ENCODE results near the gene ARHGEF28. TPM values are rescaled to one million over a fixed set of nuclear protein-coding genes. Genes with fewer than 3 reads are reported as not detected.

Gene ARHGEF28
- total and polyA plus RNA-seq, 2 donors (not counting 1 experiment from before 2014, with no cell fraction given) = not detected

DNA sequence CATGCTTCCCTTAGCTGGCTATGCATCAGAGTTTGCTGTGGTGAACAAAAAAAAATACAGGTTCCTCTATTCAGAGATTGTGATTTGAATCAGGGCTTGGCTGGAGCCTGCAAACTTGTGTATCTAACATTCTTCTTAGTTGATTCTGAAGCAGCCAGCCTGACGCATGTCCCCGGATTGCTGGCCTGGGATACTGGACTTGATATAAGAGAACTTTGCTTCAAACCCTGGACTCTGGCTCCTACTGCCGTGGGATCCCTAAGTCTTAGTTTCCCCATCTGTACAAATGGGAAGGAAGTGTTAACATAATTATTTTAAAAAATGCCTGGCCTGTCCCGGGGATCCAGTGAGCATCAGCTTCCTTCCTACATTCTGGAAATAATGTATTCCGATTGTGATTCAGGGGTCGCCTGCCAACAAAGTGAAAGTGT, 292.8 kb downstream of the ARHGEF28 start:
- no peaks in the 10 kb centered on the region for H3K79me2 ChIP-seq (ENCODE audit: control insufficient read depth, insufficient read depth, low read length)
- no peaks in the 10 kb centered on the region for H3K9me3 ChIP-seq (ENCODE audit: control extremely low read depth in 1 of 3, control insufficient read depth in 2 of 3, insufficient read depth in 1 of 3, low read length in 2 of 3)
- H3K9ac ChIP-seq (ENCODE audit: low read length) = no peak overlapping the region
- H3K4me3 ChIP-seq (ENCODE audit: control extremely low read depth in 1 of 5, extremely low read depth in 1 of 5, insufficient read depth in 1 of 5, low read depth in 2 of 5, low read length in 4 of 5) = no peak overlapping the region
- CTCF ChIA-PET = no interaction called here
- no peaks in the 10 kb centered on the region for H3K36me3 ChIP-seq (replicated peaks in 1 of 2; ENCODE audit: control extremely low read depth in 1 of 2, control insufficient read depth in 1 of 2, extremely low read depth in 1 of 2, insufficient read depth in 2 of 2, low read length in 1 of 2)
- ATAC-seq (ENCODE audit: low read depth) (no peak), DNase-seq (no peak)
- intact Hi-C loops (cut with micrococcal nuclease) = no loop called here
- Mint-ChIP-seq H3K9me3 (ENCODE audit: insufficient read depth) (no peaks in the 10 kb centered on the region), H3K4me1 (no peaks in the 10 kb centered on the region), H3K27ac (no peak overlapping the region), H3K4me3 (no peak overlapping the region), H3K27me3 (peaks cover 27% of the 10 kb centered on the region)
- no peak overlapping the region for H3K4me2 ChIP-seq (replicated peaks; ENCODE audit: low read depth, low read length, poor library complexity, severe bottlenecking)
- WGBS (ENCODE audit: insufficient coverage) = 100% methylated on average over 1 of the region's 6 CpGs
- TF ChIP-seq, protein P1, sequence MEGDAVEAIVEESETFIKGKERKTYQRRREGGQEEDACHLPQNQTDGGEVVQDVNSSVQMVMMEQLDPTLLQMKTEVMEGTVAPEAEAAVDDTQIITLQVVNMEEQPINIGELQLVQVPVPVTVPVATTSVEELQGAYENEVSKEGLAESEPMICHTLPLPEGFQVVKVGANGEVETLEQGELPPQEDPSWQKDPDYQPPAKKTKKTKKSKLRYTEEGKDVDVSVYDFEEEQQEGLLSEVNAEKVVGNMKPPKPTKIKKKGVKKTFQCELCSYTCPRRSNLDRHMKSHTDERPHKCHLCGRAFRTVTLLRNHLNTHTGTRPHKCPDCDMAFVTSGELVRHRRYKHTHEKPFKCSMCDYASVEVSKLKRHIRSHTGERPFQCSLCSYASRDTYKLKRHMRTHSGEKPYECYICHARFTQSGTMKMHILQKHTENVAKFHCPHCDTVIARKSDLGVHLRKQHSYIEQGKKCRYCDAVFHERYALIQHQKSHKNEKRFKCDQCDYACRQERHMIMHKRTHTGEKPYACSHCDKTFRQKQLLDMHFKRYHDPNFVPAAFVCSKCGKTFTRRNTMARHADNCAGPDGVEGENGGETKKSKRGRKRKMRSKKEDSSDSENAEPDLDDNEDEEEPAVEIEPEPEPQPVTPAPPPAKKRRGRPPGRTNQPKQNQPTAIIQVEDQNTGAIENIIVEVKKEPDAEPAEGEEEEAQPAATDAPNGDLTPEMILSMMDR (IDR thresholded peaks at IDR 0.05) = no peak
- TF ChIP-seq EZH2 (IDR thresholded peaks at IDR 0.05; ENCODE audit: borderline replicate concordance, insufficient read depth, low read depth, low read length, poor library complexity, severe bottlenecking) = no peak
- POLR2A ChIA-PET = no interaction called here
- H4K20me1 ChIP-seq (ENCODE audit: control insufficient read depth, insufficient read depth, low read length, poor library complexity, severe bottlenecking) = no peaks in the 10 kb centered on the region
- H3K27ac ChIP-seq (ENCODE audit: low read length in 2 of 2) = no peak overlapping the region
- H3K27me3 ChIP-seq (replicated peaks in 1 of 4; ENCODE audit: control extremely low read depth in 1 of 4, control insufficient read depth in 3 of 4, insufficient read depth in 4 of 4, low read length in 3 of 4) = no peaks in the 10 kb centered on the region
- no peaks in the 10 kb centered on the region for H3K4me1 ChIP-seq (ENCODE audit: control insufficient read depth in 2 of 2, insufficient read depth in 2 of 2, low read length in 2 of 2)
- no peak overlapping the region for H2AFZ ChIP-seq (ENCODE audit: insufficient read depth, low read depth, low read length, poor library complexity, severe bottlenecking)

- ATAC-seq (ENCODE audit: low read depth) (no peak), DNase-seq (no peak)
- H3K4me2 ChIP-seq (replicated peaks; ENCODE audit: low read depth, low read length, poor library complexity, severe bottlenecking) = no peak overlapping the region
- Mint-ChIP-seq H3K9me3 (ENCODE audit: insufficient read depth) (no peaks in the 10 kb centered on the region), H3K27ac (no peak overlapping the region), H3K27me3 (peaks cover 39% of the 10 kb centered on the region), H3K4me3 (no peak overlapping the region), H3K4me1 (no peaks in the 10 kb centered on the region)
- TF ChIP-seq, protein P1 (IDR thresholded peaks at IDR 0.05) = no peak
- no peak for TF ChIP-seq EZH2 (IDR thresholded peaks at IDR 0.05; ENCODE audit: borderline replicate concordance, insufficient read depth, low read depth, low read length, poor library complexity, severe bottlenecking)
- no peaks in the 10 kb centered on the region for H3K79me2 ChIP-seq (ENCODE audit: control insufficient read depth, insufficient read depth, low read length)
- ChIA-PET CTCF (no interaction called here), POLR2A (no interaction called here)
- H3K4me3 ChIP-seq (ENCODE audit: control extremely low read depth in 1 of 5, extremely low read depth in 1 of 5, insufficient read depth in 1 of 5, low read depth in 2 of 5, low read length in 4 of 5) = no peak overlapping the region
- H3K36me3 ChIP-seq (replicated peaks in 1 of 2; ENCODE audit: control extremely low read depth in 1 of 2, control insufficient read depth in 1 of 2, extremely low read depth in 1 of 2, insufficient read depth in 2 of 2, low read length in 1 of 2) = no peaks in the 10 kb centered on the region
- H3K27me3 ChIP-seq (replicated peaks in 1 of 4; ENCODE audit: control extremely low read depth in 1 of 4, control insufficient read depth in 3 of 4, insufficient read depth in 4 of 4, low read length in 3 of 4) = peaks cover 0 to 3% (median 0%) of the 10 kb centered on the region in 4 experiments
- no peaks in the 10 kb centered on the region for H3K9me3 ChIP-seq (ENCODE audit: control extremely low read depth in 1 of 3, control insufficient read depth in 2 of 3, insufficient read depth in 1 of 3, low read length in 2 of 3)
- no peak overlapping the region for H2AFZ ChIP-seq (ENCODE audit: insufficient read depth, low read depth, low read length, poor library complexity, severe bottlenecking)
- no peak overlapping the region for H3K9ac ChIP-seq (ENCODE audit: low read length)
- WGBS (ENCODE audit: insufficient coverage) = 67% methylated on average over 1 of the region's 3 CpGs
- intact Hi-C loops (cut with micrococcal nuclease) = no loop called here
- H4K20me1 ChIP-seq (ENCODE audit: control insufficient read depth, insufficient read depth, low read length, poor library complexity, severe bottlenecking) = no peaks in the 10 kb centered on the region
- H3K4me1 ChIP-seq (ENCODE audit: control insufficient read depth in 2 of 2, insufficient read depth in 2 of 2, low read length in 2 of 2) = no peaks in the 10 kb centered on the region
- no peak overlapping the region for H3K27ac ChIP-seq (ENCODE audit: low read length in 2 of 2)
Observed at GRCh38 chr5:73921741-73922140, 295.7 kb downstream of the ARHGEF28 start.

Measured in B cell (primary cell).